Osteocyte (in vitro differentiated cells): ENCODE measurements around the gene UBL4B. TPM values are rescaled to one million over a fixed set of nuclear protein-coding genes. Genes with fewer than 3 reads are reported as not detected.

Experiments
- DNase-seq: peaks from one replicate; pipeline ENCODE4 v3.0.0; 2021; ENCODE audit warnings: mixed read lengths; ENCODE audit not compliant: unreplicated experiment; ENCODE audit errors: extremely low spot score
- H3K27ac Mint-ChIP-seq: one replicate; pipeline ENCODE4 v1.8.0; 2021; ENCODE audit warnings: mild to moderate bottlenecking, mixed read lengths; ENCODE audit not compliant: unreplicated experiment
- H3K27me3 Mint-ChIP-seq: one replicate; pipeline ENCODE4 v1.8.0; 2021; ENCODE audit warnings: mixed read lengths; ENCODE audit not compliant: unreplicated experiment
- H3K36me3 Mint-ChIP-seq: one replicate; pipeline ENCODE4 v1.8.0; 2021; ENCODE audit warnings: mixed read lengths; ENCODE audit not compliant: unreplicated experiment
- H3K4me1 Mint-ChIP-seq: one replicate; pipeline ENCODE4 v1.8.0; 2021; ENCODE audit warnings: mixed read lengths; ENCODE audit not compliant: unreplicated experiment
- H3K4me3 Mint-ChIP-seq: one replicate; pipeline ENCODE4 v1.8.0; 2021; ENCODE audit warnings: mild to moderate bottlenecking, moderate library complexity, mixed read lengths; ENCODE audit not compliant: unreplicated experiment
- H3K9me3 Mint-ChIP-seq: one replicate; pipeline ENCODE4 v1.8.0; 2021; ENCODE audit warnings: mixed read lengths; ENCODE audit not compliant: unreplicated experiment
- CTCF ChIP-seq: fragments of 200-600 bp; sonication (generic); IDR thresholded peaks from 2 replicates; pipeline ENCODE4 v1.5.0; 2021; ENCODE audit warnings: antibody characterized with exemption, mild to moderate bottlenecking, moderate library complexity
- total RNA-seq: library from RNA; stranded (reverse); gene quantifications from 2 replicates; pipeline ENCODE4 v1.2.1, GENCODE V29; 2021

The UBL4B gene
- total RNA-seq, 1 donor from 2014 or later = not detected

- H3K9me3 Mint-ChIP-seq = peaks cover 10% of the 10 kb centered on the region
- H3K4me3 Mint-ChIP-seq = no peak overlapping the region
- TF ChIP-seq CTCF = no peak
- no peaks in the 10 kb centered on the region for H3K4me1 Mint-ChIP-seq
- peaks cover 16% of the 10 kb centered on the region for H3K27me3 Mint-ChIP-seq
- H3K36me3 Mint-ChIP-seq = no peaks in the 10 kb centered on the region
- no peak for DNase-seq
- no peak overlapping the region for H3K27ac Mint-ChIP-seq
Observed at GRCh38 chr1:110125810-110126209, 13.6 kb downstream of the UBL4B start.

- Mint-ChIP-seq H3K27me3 (peaks cover 20% of the 10 kb centered on the region), H3K9me3 (no peaks in the 10 kb centered on the region), H3K4me1 (no peaks in the 10 kb centered on the region), H3K36me3 (no peaks in the 10 kb centered on the region), H3K27ac (no peak overlapping the region), H3K4me3 (no peak overlapping the region)
- no peak for DNase-seq
- no peak for TF ChIP-seq CTCF
Observed at GRCh38 chr1:110130113-110130591, 17.9 kb downstream of the UBL4B start.

GRCh38 chr1:110130989-110131388 is 18.7 kb downstream of the UBL4B start:
- Mint-ChIP-seq H3K4me1 (no peaks in the 10 kb centered on the region), H3K27me3 (peaks cover 28% of the 10 kb centered on the region), H3K4me3 (no peak overlapping the region), H3K36me3 (no peaks in the 10 kb centered on the region), H3K9me3 (no peaks in the 10 kb centered on the region), H3K27ac (no peak overlapping the region)
- no peak for DNase-seq
- TF ChIP-seq CTCF = no peak

- H3K36me3 Mint-ChIP-seq = no peaks in the 10 kb centered on the region
- H3K27ac Mint-ChIP-seq = no peak overlapping the region
- H3K27me3 Mint-ChIP-seq = peaks cover 43% of the 10 kb centered on the region
- no peak for TF ChIP-seq CTCF
- peaks cover 2% of the 10 kb centered on the region for H3K4me1 Mint-ChIP-seq
- H3K4me3 Mint-ChIP-seq = no peak overlapping the region
- no peak for DNase-seq
- no peaks in the 10 kb centered on the region for H3K9me3 Mint-ChIP-seq
Observed at GRCh38 chr1:110132682-110133081, 20.4 kb downstream of the UBL4B start.

GRCh38 chr1:110133436-110133835 is 21.2 kb downstream of the UBL4B start:
- no peaks in the 10 kb centered on the region for H3K9me3 Mint-ChIP-seq
- peaks cover 2% of the 10 kb centered on the region for H3K4me1 Mint-ChIP-seq
- no peaks in the 10 kb centered on the region for H3K36me3 Mint-ChIP-seq
- H3K4me3 Mint-ChIP-seq = no peak overlapping the region
- peaks cover 48% of the 10 kb centered on the region for H3K27me3 Mint-ChIP-seq
- TF ChIP-seq CTCF = no peak
- H3K27ac Mint-ChIP-seq = no peak overlapping the region
- DNase-seq = no peak
